GM12873 (cell line): ENCODE results near the gene SLC37A3.

Experiments used
- CTCF ChIP-seq: IDR thresholded peaks from 2 replicates; pipeline ENCODE4 v1.5.1; 2012; ENCODE audit warnings: low read depth, mild to moderate bottlenecking, moderate library complexity, low read length, control low read depth; ENCODE audit not compliant: insufficient read depth; ENCODE audit errors: missing control alignments

Gene SLC37A3

GRCh38 chr7:140393756-140394306 lies 4.5 kb downstream of the SLC37A3 start:
- TF ChIP-seq CTCF, result no peak

GRCh38 chr7:140391634-140392033 lies 6.7 kb downstream of the SLC37A3 start:
- no peak for TF ChIP-seq CTCF

GRCh38 chr7:140390466-140391190 lies 7.7 kb downstream of the SLC37A3 start:
- TF ChIP-seq CTCF, result no peak

- no peak for TF ChIP-seq CTCF
Measured at GRCh38 chr7:140390034-140390433, 8.3 kb downstream of the SLC37A3 start.

GRCh38 chr7:140389445-140389844 lies 8.9 kb downstream of the SLC37A3 start:
- no peak for TF ChIP-seq CTCF

GRCh38 chr7:140384894-140385545 lies 13.3 kb downstream of the SLC37A3 start:
- TF ChIP-seq CTCF, result no peak

GRCh38 chr7:140383954-140384713 lies 14.2 kb downstream of the SLC37A3 start:
- TF ChIP-seq CTCF, result no peak
